CD14-positive monocyte (primary cell): ENCODE results near the gene MS4A14. TPM values are rescaled to one million over a fixed set of nuclear protein-coding genes. Genes with fewer than 3 reads are reported as not detected.

Experiments used
- DNase-seq, 3 donors: peaks; one replicate each; pipeline ENCODE4 v3.0.0-alpha.2; 2011 to 2022
- H2AFZ ChIP-seq: 2 replicates; pipeline ENCODE4 v1.6.0; 2012; ENCODE audit warnings: mild to moderate bottlenecking, low read depth, low read length, inconsistent platforms; ENCODE audit not compliant: insufficient read depth, poor library complexity, severe bottlenecking
- H3K27ac ChIP-seq, 2 donors: 1 replicate in 1 of 2; 2 replicates in 1 of 2; pipeline ENCODE4 v1.5.1; 2012 to 2013; ENCODE audit warnings: low read length in 2 of 2, control low read depth in 1 of 2, inconsistent platforms in 1 of 2, low read depth in 1 of 2, mild to moderate bottlenecking in 1 of 2
- H3K27me3 ChIP-seq, 2 donors: one replicate each; pipeline versions ENCODE4 v1.6.0 to v1.6.1; 2011 to 2013; ENCODE audit warnings: low read length in 2 of 2; ENCODE audit not compliant: control insufficient read depth in 2 of 2, insufficient read depth in 2 of 2
- H3K36me3 ChIP-seq, 2 donors: replicated peaks in 1 of 2; 1 replicate in 1 of 2; 2 replicates in 1 of 2; pipeline versions ENCODE4 v1.5.1 to v1.6.1; 2012 to 2013; ENCODE audit warnings: low read length in 2 of 2, control low read depth in 1 of 2, inconsistent platforms in 1 of 2, mild to moderate bottlenecking in 1 of 2; ENCODE audit not compliant: insufficient read depth in 2 of 2, control insufficient read depth in 1 of 2
- H3K4me1 ChIP-seq, 2 donors: 1 replicate in 1 of 2; 2 replicates in 1 of 2; pipeline versions ENCODE4 v1.5.1 to v1.6.1; 2012 to 2013; ENCODE audit warnings: low read length in 2 of 2, control low read depth in 1 of 2, inconsistent platforms in 1 of 2, mild to moderate bottlenecking in 1 of 2, moderate library complexity in 1 of 2; ENCODE audit not compliant: insufficient read depth in 2 of 2, control insufficient read depth in 1 of 2
- H3K4me2 ChIP-seq: replicated peaks from 2 replicates; pipeline ENCODE3; 2012; ENCODE audit warnings: low read length, moderate library complexity, mild to moderate bottlenecking; ENCODE audit not compliant: poor library complexity, severe bottlenecking; ENCODE audit errors: extremely low read depth
- H3K4me3 ChIP-seq, 3 experiments: fragments of 200-600 bp in 1 of 3; sonication (generic) in 1 of 3; replicated peaks in 1 of 3; 1 replicate in 2 of 3; 2 replicates in 1 of 3; pipeline ENCODE4 v1.5.1; 2011 to 2013; ENCODE audit warnings: low read length in 3 of 3, mild to moderate bottlenecking in 3 of 3, control low read depth in 2 of 3, low read depth in 2 of 3, inconsistent platforms in 1 of 3, moderate library complexity in 1 of 3
- H3K79me2 ChIP-seq: 2 replicates; pipeline ENCODE4 v1.6.0; 2012; ENCODE audit warnings: mild to moderate bottlenecking, control low read depth, inconsistent platforms, low read length, moderate library complexity; ENCODE audit not compliant: insufficient read depth
- H3K9ac ChIP-seq: 2 replicates; pipeline ENCODE4 v1.6.0; 2017; ENCODE audit warnings: low read length, mild to moderate bottlenecking; ENCODE audit not compliant: insufficient read depth, poor library complexity, severe bottlenecking
- H3K9me3 ChIP-seq, 2 donors: replicated peaks in 1 of 2; 1 replicate in 1 of 2; 2 replicates in 1 of 2; pipeline versions ENCODE4 v1.5.1 to v1.6.1; 2012 to 2013; ENCODE audit warnings: low read length in 2 of 2, control low read depth in 1 of 2; ENCODE audit not compliant: control insufficient read depth in 1 of 2, insufficient read depth in 1 of 2
- H4K20me1 ChIP-seq: 2 replicates; pipeline ENCODE4 v1.6.0; 2012; ENCODE audit warnings: mild to moderate bottlenecking, low read length, control low read depth, moderate library complexity; ENCODE audit not compliant: insufficient read depth
- H3K27ac Mint-ChIP-seq, 7 donors: one replicate each; pipeline ENCODE4 v1.8.0; 2020; ENCODE audit warnings: mild to moderate bottlenecking in 7 of 7, mixed read lengths in 7 of 7, moderate library complexity in 6 of 7, inconsistent platforms in 2 of 7
- H3K27me3 Mint-ChIP-seq, 3 donors: one replicate each; pipeline ENCODE4 v1.8.0; 2021 to 2022; ENCODE audit warnings: low read depth in 3 of 3, mild to moderate bottlenecking in 3 of 3, mixed read lengths in 3 of 3, moderate library complexity in 3 of 3, inconsistent platforms in 1 of 3
- H3K36me3 Mint-ChIP-seq, 2 donors: one replicate each; pipeline ENCODE4 v1.8.0; 2020; ENCODE audit warnings: mixed read lengths in 2 of 2, inconsistent platforms in 1 of 2, mild to moderate bottlenecking in 1 of 2
- H3K4me1 Mint-ChIP-seq: one replicate; pipeline ENCODE4 v1.8.0; 2020; ENCODE audit warnings: mild to moderate bottlenecking, mixed read lengths
- H3K4me3 Mint-ChIP-seq, 2 donors: one replicate each; pipeline ENCODE4 v1.8.0; 2020; ENCODE audit warnings: mild to moderate bottlenecking in 2 of 2, mixed read lengths in 2 of 2, moderate library complexity in 1 of 2
- H3K9me3 Mint-ChIP-seq, 7 donors: one replicate each; pipeline ENCODE4 v1.8.0; 2020 to 2022; ENCODE audit warnings: mixed read lengths in 7 of 7, mild to moderate bottlenecking in 6 of 7, moderate library complexity in 6 of 7, inconsistent platforms in 2 of 7
- CTCF ChIP-seq: fragments of 200-600 bp; IDR thresholded peaks from one replicate; pipeline ENCODE4 v1.8.0; 2022; ENCODE audit warnings: antibody characterized with exemption, mild to moderate bottlenecking
- WGBS: methylation state at CpG from one replicate; pipeline ENCODE4 v1.1.5; 2013; ENCODE audit warnings: missing lambda C conversion rate; ENCODE audit not compliant: insufficient coverage; 5-methylcytosine and 5-hydroxymethylcytosine counted together
- intact Hi-C, 2 donors: fragments of 100-400 bp; cut with micrococcal nuclease; formaldehyde crosslinking; loops; one replicate each; pipeline versions ENCODE4 v1.15.0 to v1.15.1; 2023
- polyA plus RNA-seq, 3 donors: library from polyadenylated mRNA; depleted of rRNA in 1 of 3; unstranded in 2 of 3; stranded (reverse) in 1 of 3; fragments of 300-500 nt in 2 of 3; fragments of >200 nt in 1 of 3; fragmentation: Illumina TruSeq in 2 of 3; gene quantifications; 1 replicate in 2 of 3; 2 replicates in 1 of 3; pipeline ENCODE4 v1.2.3, GENCODE V29; 2012 to 2021

Gene MS4A14
- polyA plus RNA-seq, 3 donors = 3.0 to 30.8 (median 7.5) TPM

- no peaks in the 10 kb centered on the region for H3K27me3 Mint-ChIP-seq
- peak; percentile 79 to 91 (median 91) for DNase-seq
- no CpG with 5 or more reads among the region's 2 CpGs for WGBS
- H3K4me3 ChIP-seq = no peak overlapping the region
- peak overlapping the region; percentile 49 for H3K9ac ChIP-seq
- peaks cover 7 to 17% of the 10 kb centered on the region in 2 donors for H3K36me3 Mint-ChIP-seq
- H3K4me3 Mint-ChIP-seq = no peak overlapping the region
- H3K9me3 Mint-ChIP-seq = peaks cover 10 to 27% (median 20%) of the 10 kb centered on the region in 7 donors
- H3K27ac ChIP-seq = peak overlapping the region; percentile 49 to 89
- H3K4me2 ChIP-seq = peak overlapping the region; percentile 17
- H3K4me1 ChIP-seq = peaks cover 74 to 79% of the 10 kb centered on the region in 2 donors
- no peak overlapping the region for H2AFZ ChIP-seq
- intact Hi-C loops = no loop called here
- peaks cover 15% of the 10 kb centered on the region in 2 donors for H3K9me3 ChIP-seq
- H3K4me1 Mint-ChIP-seq = peaks cover 71% of the 10 kb centered on the region
- no peaks in the 10 kb centered on the region for H3K27me3 ChIP-seq
- H3K36me3 ChIP-seq = no peaks in the 10 kb centered on the region
- H4K20me1 ChIP-seq = no peaks in the 10 kb centered on the region
- H3K79me2 ChIP-seq = no peaks in the 10 kb centered on the region
- H3K27ac Mint-ChIP-seq = peak overlapping the region; percentile 85 to 100 (median 98)
- no peak for TF ChIP-seq CTCF
Observed at GRCh38 chr11:60367009-60367408, 29.2 kb upstream of the MS4A14 start.

GRCh38 chr11:60367896-60368295, 28.4 kb upstream of the MS4A14 start:
- intact Hi-C loops = no loop called here

More at GRCh38 chr11:60367896-60368295, 28.4 kb upstream of the MS4A14 start:
- Histone ChIP-seq H3K79me2 (no peaks in the 10 kb centered on the region), H3K27ac (peak overlapping the region; percentile 43 to 89), H3K4me2 (no peak overlapping the region), H3K36me3 (no peaks in the 10 kb centered on the region), H3K9me3 (peaks cover 15% of the 10 kb centered on the region in 2 donors), H2AFZ (no peak overlapping the region), H3K27me3 (no peaks in the 10 kb centered on the region), H3K4me1 (peaks cover 72 to 79% of the 10 kb centered on the region in 2 donors), H4K20me1 (no peaks in the 10 kb centered on the region), H3K4me3 (peak overlapping the region in 1 of 3 experiments; percentile 14), H3K9ac (no peak overlapping the region)
- H3K9me3 Mint-ChIP-seq = peaks cover 10 to 27% (median 20%) of the 10 kb centered on the region in 7 donors
- no peaks in the 10 kb centered on the region for H3K27me3 Mint-ChIP-seq
- TF ChIP-seq CTCF = no peak
- H3K27ac Mint-ChIP-seq = peak overlapping the region; percentile 85 to 99 (median 93)
- DNase-seq = no peak
- peaks cover 7 to 17% of the 10 kb centered on the region in 2 donors for H3K36me3 Mint-ChIP-seq
- no peak overlapping the region for H3K4me3 Mint-ChIP-seq
- H3K4me1 Mint-ChIP-seq = peaks cover 71% of the 10 kb centered on the region
- WGBS = 97% methylated on average over 19 of the region's 19 CpGs
